GM12878 (cell line): Measurements from ENCODE around the gene GABRR3. TPM values are rescaled to one million over a fixed set of nuclear protein-coding genes. Genes with fewer than 3 reads are reported as not detected.
A peak's percentile ranks its signal among the peaks of the same experiment; 100 is the strongest.

Source experiments
- ATAC-seq: fragments of 200-7000 bp; cut with Tn5 transposase; 3 replicates; pipeline ENCODE4 v1.9.1; 2020; ENCODE audit warnings: mild to moderate bottlenecking, moderate library complexity
- BruUV-seq: library from RNA; stranded (reverse); fragments of 400-500 nt; replicated peaks from 2 replicates; lab custom pipeline; 2021; lab: Mats Ljungman, UMichigan
- CTCF ChIA-PET: fragments of 300-600 bp; sonication (Branson Sonifier 250); formaldehyde crosslinking; extraction: SDS; loops from one replicate; lab custom pipeline; 2021; ENCODE audit warnings: inconsistent platforms; lab: Yijun Ruan, JAX
- POLR2A ChIA-PET: fragments of 350-600 bp; formaldehyde crosslinking; extraction: SDS; loops from one replicate; lab custom pipeline; 2021; ENCODE audit warnings: inconsistent platforms; lab: Charles Lee
- RAD21 ChIA-PET: fragments of 300-600 bp; sonication (Branson Sonifier 250); formaldehyde crosslinking; loops from one replicate; lab custom pipeline; 2023; ENCODE audit warnings: antibody characterized with exemption; ENCODE audit not compliant: unreplicated experiment; lab: Charles Lee
- SMC1A ChIA-PET: fragments of 300-600 bp; sonication (Branson Sonifier 250); formaldehyde crosslinking; loops from one replicate; lab custom pipeline; 2023; ENCODE audit not compliant: unreplicated experiment, uncharacterized antibody; lab: Charles Lee
- DNase-seq: peaks from one replicate; pipeline ENCODE4 v3.0.0-alpha.2; 2011; ENCODE audit warnings: low read depth, low spot score
- FAIRE-seq: peaks from 3 replicates; lab custom pipeline; 2011; peaks lifted over from hg19 to GRCh38; lab: Jason Lieb, UNC
- H2AFZ ChIP-seq: 2 replicates; pipeline ENCODE4 v1.6.0; 2011; ENCODE audit warnings: low read depth, low read length, control low read depth; ENCODE audit not compliant: control insufficient read depth
- H3K27ac ChIP-seq: 2 replicates; pipeline ENCODE4 v1.5.1; 2011; ENCODE audit warnings: control low read depth; ENCODE audit not compliant: control insufficient read depth, insufficient read depth
- H3K27me3 ChIP-seq, 2 experiments: replicated peaks in 1 of 2; 2 replicates each; pipeline versions ENCODE4 v1.6.0 to v1.6.1; 2011; ENCODE audit warnings: low read length in 1 of 2; ENCODE audit not compliant: control insufficient read depth in 2 of 2, insufficient read depth in 2 of 2
- H3K36me3 ChIP-seq, 2 experiments: 2 replicates each; pipeline ENCODE4 v1.5.1; 2011; ENCODE audit warnings: low read length in 1 of 2; ENCODE audit not compliant: control insufficient read depth in 2 of 2, insufficient read depth in 2 of 2
- H3K4me1 ChIP-seq: 2 replicates; pipeline ENCODE4 v1.6.1; 2011; ENCODE audit warnings: mild to moderate bottlenecking, low read length, moderate library complexity, mixed read lengths; ENCODE audit not compliant: control insufficient read depth, insufficient read depth
- H3K4me2 ChIP-seq: 2 replicates; pipeline ENCODE4 v1.6.0; 2011; ENCODE audit warnings: control low read depth; ENCODE audit not compliant: control insufficient read depth, insufficient read depth
- H3K4me3 ChIP-seq: fragments of 200-600 bp; sonication (generic); 2 replicates; pipeline ENCODE4 v1.5.1; 2016
- H3K79me2 ChIP-seq: 2 replicates; pipeline ENCODE4 v1.6.0; 2011; ENCODE audit warnings: low read length; ENCODE audit not compliant: control insufficient read depth, insufficient read depth
- H3K9ac ChIP-seq: 2 replicates; pipeline ENCODE4 v1.8.0; 2011; ENCODE audit warnings: low read length, control low read depth, mixed read lengths; ENCODE audit not compliant: control insufficient read depth, insufficient read depth
- H3K9me3 ChIP-seq: replicated peaks from 3 replicates; pipeline ENCODE4 v1.5.1; 2011; ENCODE audit warnings: mild to moderate bottlenecking, low read length; ENCODE audit not compliant: control insufficient read depth, insufficient read depth
- H4K20me1 ChIP-seq: 2 replicates; pipeline ENCODE4 v1.6.0; 2011; ENCODE audit not compliant: control insufficient read depth, insufficient read depth
- BCL3 ChIP-seq: IDR thresholded peaks from 2 replicates; pipeline ENCODE4 v1.6.1; 2011; ENCODE audit warnings: borderline replicate concordance, low read depth, mild to moderate bottlenecking, moderate library complexity, low read length; ENCODE audit not compliant: insufficient read depth, poor library complexity, severe bottlenecking
- MEF2A ChIP-seq: IDR thresholded peaks from 2 replicates; pipeline ENCODE4 v1.6.1; 2011; ENCODE audit warnings: low read depth, mild to moderate bottlenecking, low read length, moderate library complexity; ENCODE audit not compliant: insufficient read depth
- MYC ChIP-seq: IDR thresholded peaks from 2 replicates; pipeline ENCODE4 v1.6.1; 2011; ENCODE audit warnings: mild to moderate bottlenecking, low read length, moderate library complexity, inconsistent platforms; ENCODE audit not compliant: insufficient read depth, insufficient replicate concordance, insufficient read length, severe bottlenecking
- SPI1 ChIP-seq: IDR thresholded peaks from 2 replicates; pipeline ENCODE4 v1.6.1; 2011; ENCODE audit warnings: low read depth, mild to moderate bottlenecking, low read length, moderate library complexity, borderline replicate concordance; ENCODE audit not compliant: insufficient read depth
- ZNF274 ChIP-seq: IDR thresholded peaks from one replicate; pipeline ENCODE4 v1.8.0; 2011; ENCODE audit not compliant: insufficient read length, insufficient read depth
- WGBS: methylation state at CpG from one replicate; pipeline ENCODE4 v1.1.6; 2016; ENCODE audit warnings: low lambda C conversion rate; ENCODE audit not compliant: insufficient replicate concordance, insufficient coverage; ENCODE audit errors: missing lambda C conversion rate; 5-methylcytosine and 5-hydroxymethylcytosine counted together
- in situ Hi-C: fragments of 300-500 bp; cut with MboI; formaldehyde crosslinking; loops from 9 replicates; pipeline ENCODE4 v1.14.3; 2018; ENCODE audit warnings: mixed read lengths
- intact Hi-C: fragments of 100-400 bp; cut with micrococcal nuclease; formaldehyde crosslinking; loops from one replicate; pipeline ENCODE4 v1.14.2; 2022; ENCODE audit not compliant: unreplicated experiment
- polyA plus RNA-seq, 11 experiments: library from polyadenylated mRNA; depleted of rRNA in 4 of 11; unstranded in 6 of 11; stranded (reverse) in 5 of 11; fragments of >200 nt; fragmentation: Nextera tagmentation in 4 of 11; fragmentation: Illumina TruSeq in 1 of 11; extraction: Ambion mirVana in 4 of 11; extraction: Trizol in 1 of 11; gene quantifications; 1 replicate in 1 of 11; 2 replicates in 10 of 11; pipeline versions ENCODE4 v1.2.1 to v1.2.3, GENCODE V29; 2011 to 2016; ENCODE audit warnings: inconsistent platforms in 2 of 11, missing spikeins in 2 of 11, low read depth in 1 of 11
- total RNA-seq, 4 experiments: library from RNA; depleted of rRNA in 3 of 4; stranded (reverse); fragments of >200 nt in 3 of 4; fragmentation: Illumina TruSeq in 1 of 4; extraction: Trizol in 1 of 4; gene quantifications; 2 replicates each; pipeline versions ENCODE4 v1.2.1 to v1.2.3, GENCODE V29; 2013 to 2021

The GABRR3 gene
- total and polyA plus RNA-seq, 10 of the 15 experiments (the other 5 are each of a cell fraction or from before 2014, with no cell fraction given), result not detected

- no peak for TF ChIP-seq MYC
- TF ChIP-seq ZNF274, result no peak
Measured at GRCh38 chr3:98068824-98069223, 33.7 kb upstream of the GABRR3 start (continued).

GRCh38 chr3:98058244-98058960 is 23.3 kb upstream of the GABRR3 start:
- H3K9me3 ChIP-seq, result no peaks in the 10 kb centered on the region
- H3K79me2 ChIP-seq, result no peaks in the 10 kb centered on the region
- ChIA-PET SMC1A (no interaction called here), CTCF (no interaction called here), RAD21 (no interaction called here), POLR2A (no interaction called here)
- no peak overlapping the region for H3K9ac ChIP-seq
- ATAC-seq (no peak), FAIRE-seq (no peak), DNase-seq (no peak)
- H3K27me3 ChIP-seq, result no peaks in the 10 kb centered on the region
- H3K27ac ChIP-seq, result no peak overlapping the region
- no TSS peak for BruUV-seq
- H2AFZ ChIP-seq, result peak overlapping the region; percentile 45; the same call in 1 of the 2 replicates
- WGBS, result 3% methylated on average over 7 of the region's 7 CpGs
- no peaks in the 10 kb centered on the region for H3K4me1 ChIP-seq
- no peaks in the 10 kb centered on the region for H4K20me1 ChIP-seq
- in situ Hi-C loops (no loop called here), intact Hi-C loops (no loop called here)
- H3K4me3 ChIP-seq, result no peak overlapping the region
- no peaks in the 10 kb centered on the region for H3K36me3 ChIP-seq
- TF ChIP-seq SPI1, result peak; percentile 21; the same call in 1 of the 2 replicates
- TF ChIP-seq BCL3, result no peak
- 0 out of 2 replicates have a peak, but pooled peaks have one; percentile 27 for TF ChIP-seq MEF2A
- H3K4me2 ChIP-seq, result no peak overlapping the region
